OCI-M2 (cell line): Measurements from ENCODE around the gene PTPA.
A peak's percentile ranks its signal among the peaks of the same experiment; 100 is the strongest.

Experiments
- DNase-seq: peaks from one replicate; lab custom pipeline; 2025; ENCODE audit not compliant: unreplicated experiment; lab: John Stamatoyannopoulos, UW

PTPA gene

GRCh38 chr9:129136446-129137035 lies 25.3 kb downstream of the PTPA start:
- DNase-seq: no peak

GRCh38 chr9:129137292-129138143 lies 26.3 kb downstream of the PTPA start:
- no peak for DNase-seq

GRCh38 chr9:129138144-129138462 lies 26.9 kb downstream of the PTPA start:
- DNase-seq: no peak

- DNase-seq: no peak
Measured at GRCh38 chr9:129138476-129139232, 27.4 kb downstream of the PTPA start.

- DNase-seq: peak; percentile 3
Measured at GRCh38 chr9:129139233-129139992, 28.2 kb downstream of the PTPA start.

- no peak for DNase-seq
Measured at GRCh38 chr9:129139993-129140396, 28.8 kb downstream of the PTPA start.

GRCh38 chr9:129140397-129141065 lies 29.3 kb downstream of the PTPA start:
- no peak for DNase-seq

GRCh38 chr9:129141066-129142041 lies 30.1 kb downstream of the PTPA start:
- no peak for DNase-seq

- no peak for DNase-seq
Measured at GRCh38 chr9:129142138-129142935, 31.1 kb downstream of the PTPA start.

GRCh38 chr9:129143031-129143927 lies 32.1 kb downstream of the PTPA start:
- no peak for DNase-seq

GRCh38 chr9:129145316-129145715 lies 34.1 kb downstream of the PTPA start:
- no peak for DNase-seq

- no peak for DNase-seq
Measured at GRCh38 chr9:129145841-129146292, 34.7 kb downstream of the PTPA start.

GRCh38 chr9:129146441-129146941 lies 35.3 kb downstream of the PTPA start:
- DNase-seq: no peak

- DNase-seq: no peak
Measured at GRCh38 chr9:129148463-129149204, 37.4 kb downstream of the PTPA start.

- DNase-seq: no peak
Measured at GRCh38 chr9:129149442-129149841, 38.2 kb downstream of the PTPA start.

GRCh38 chr9:129150122-129150521 lies 38.9 kb downstream of the PTPA start:
- no peak for DNase-seq
